HG02759 (cell line): ENCODE data around the gene KCNAB3.
"Not testable (repeated sequence)": the region's sequence is repeated elsewhere in the genome, so short reads cannot be mapped to it uniquely, and the experiment has no call there.

Source experiments
- ATAC-seq: cut with Tn5 transposase; IDR thresholded peaks from one replicate; pipeline ENCODE4 v1.9.1; 2021; ENCODE audit warnings: mild to moderate bottlenecking, moderate library complexity; ENCODE audit not compliant: unreplicated experiment

KCNAB3 gene

DNA sequence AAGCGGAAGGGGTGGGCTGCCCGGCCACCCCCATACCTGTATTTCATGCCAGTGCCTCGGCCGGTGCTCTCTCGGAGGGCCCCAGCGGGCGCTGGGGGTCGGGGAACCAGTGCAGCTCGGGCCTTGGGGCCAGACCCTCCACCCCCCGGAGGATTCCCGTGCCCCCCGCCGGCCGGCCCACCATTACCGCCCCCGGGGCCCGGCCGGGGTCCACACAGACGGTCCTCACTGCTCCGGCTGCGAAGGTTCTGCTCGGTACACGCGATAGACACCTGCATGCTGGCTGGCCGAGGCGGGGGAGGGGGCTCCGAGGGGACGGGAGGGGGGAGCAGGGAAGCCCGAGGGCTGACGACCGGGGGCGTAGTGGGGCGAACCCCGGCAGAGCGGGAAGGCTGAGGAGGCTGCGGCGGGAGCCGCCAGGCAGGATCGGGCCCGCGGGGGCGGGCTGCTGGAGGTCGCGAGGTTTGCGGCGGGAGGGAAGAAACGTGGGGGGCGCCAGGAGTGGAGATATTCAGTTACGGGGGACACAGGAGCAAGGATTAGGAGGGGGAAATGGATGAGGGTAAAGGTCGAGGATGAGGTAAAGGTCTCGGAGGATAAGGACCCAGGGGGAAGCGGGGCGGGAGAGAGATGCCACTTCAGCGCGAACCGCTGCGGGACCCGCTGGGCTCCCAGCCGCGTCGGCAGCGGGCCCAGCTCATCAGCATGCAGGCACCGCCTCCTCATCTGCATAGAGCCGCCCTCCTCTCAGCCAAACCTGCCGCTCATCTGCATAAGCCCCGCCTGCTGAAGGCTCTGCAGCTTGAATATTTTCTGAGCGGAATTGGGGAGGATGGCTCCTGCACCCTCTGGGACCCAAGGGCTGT is at the start of gene KCNAB3:
Gene KCNAB3 (minus strand): TSS at position 699 of the 866 bp plus-strand sequence. CDS start 421 bp downstream, at position 278.
- ATAC-seq: no peak

DNA sequence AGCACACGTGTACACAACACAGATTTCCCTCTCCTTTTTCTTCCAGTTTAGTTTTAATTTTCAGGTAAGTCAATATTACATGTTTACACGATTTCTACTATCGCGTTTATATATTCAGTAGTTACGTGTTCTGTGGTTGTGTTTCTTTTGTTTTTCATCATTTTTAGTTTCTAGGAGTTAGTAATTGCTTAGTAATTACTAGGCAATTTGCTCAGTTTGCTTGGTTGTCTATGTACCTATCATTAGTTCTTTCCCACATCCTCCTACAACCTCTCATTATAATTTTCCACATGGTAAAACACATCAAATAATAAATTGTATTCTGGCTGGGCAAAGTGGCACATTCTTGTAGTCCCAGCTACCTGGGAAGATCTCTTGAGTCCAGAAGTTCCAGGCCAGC is 48.1 kb upstream of the KCNAB3 start:
- no peak for ATAC-seq

DNA sequence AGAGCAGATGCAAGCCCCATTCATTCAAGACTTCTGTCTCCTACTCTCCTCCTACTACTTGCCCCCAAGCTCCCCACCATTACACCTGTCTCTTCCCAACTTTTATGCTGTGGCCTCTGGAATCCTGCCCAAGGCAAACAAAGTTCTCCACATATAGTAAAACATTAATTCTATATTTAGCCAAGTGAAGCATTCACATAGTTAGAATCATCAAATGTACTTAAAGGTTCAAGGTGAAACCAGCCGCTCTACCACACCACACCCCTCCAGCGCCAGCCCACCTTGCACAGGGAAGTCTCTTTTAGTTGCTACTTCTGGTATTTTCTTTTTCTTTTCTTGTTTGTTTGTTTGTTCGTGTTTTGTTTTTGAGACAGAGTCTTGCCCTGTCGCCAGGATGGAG is 47.4 kb upstream of the KCNAB3 start:
- no peak for ATAC-seq

DNA sequence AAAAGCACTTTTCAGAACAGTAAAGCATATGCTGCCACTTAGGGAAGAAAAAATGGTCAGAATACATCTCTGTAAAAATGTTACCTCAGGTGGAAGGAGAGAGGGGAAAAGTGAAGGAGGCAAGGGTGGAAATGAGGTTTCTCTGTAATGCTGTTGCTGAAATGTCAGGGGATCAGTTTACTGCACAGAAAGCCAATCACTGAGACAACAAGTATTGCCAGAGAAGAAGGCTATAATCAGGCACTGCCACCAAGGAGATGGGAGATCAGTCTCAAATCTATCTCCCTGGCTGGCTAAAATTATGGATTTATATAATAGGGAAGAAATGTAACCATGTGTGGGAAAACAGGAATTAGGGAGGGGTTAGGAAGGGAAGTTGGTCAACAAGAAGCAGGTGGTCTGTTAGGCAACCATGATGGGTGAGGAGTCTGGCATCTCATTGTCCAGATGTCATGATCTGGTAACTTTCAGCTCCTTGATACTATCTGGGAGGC is 45.0 kb upstream of the KCNAB3 start:
- no peak for ATAC-seq

DNA sequence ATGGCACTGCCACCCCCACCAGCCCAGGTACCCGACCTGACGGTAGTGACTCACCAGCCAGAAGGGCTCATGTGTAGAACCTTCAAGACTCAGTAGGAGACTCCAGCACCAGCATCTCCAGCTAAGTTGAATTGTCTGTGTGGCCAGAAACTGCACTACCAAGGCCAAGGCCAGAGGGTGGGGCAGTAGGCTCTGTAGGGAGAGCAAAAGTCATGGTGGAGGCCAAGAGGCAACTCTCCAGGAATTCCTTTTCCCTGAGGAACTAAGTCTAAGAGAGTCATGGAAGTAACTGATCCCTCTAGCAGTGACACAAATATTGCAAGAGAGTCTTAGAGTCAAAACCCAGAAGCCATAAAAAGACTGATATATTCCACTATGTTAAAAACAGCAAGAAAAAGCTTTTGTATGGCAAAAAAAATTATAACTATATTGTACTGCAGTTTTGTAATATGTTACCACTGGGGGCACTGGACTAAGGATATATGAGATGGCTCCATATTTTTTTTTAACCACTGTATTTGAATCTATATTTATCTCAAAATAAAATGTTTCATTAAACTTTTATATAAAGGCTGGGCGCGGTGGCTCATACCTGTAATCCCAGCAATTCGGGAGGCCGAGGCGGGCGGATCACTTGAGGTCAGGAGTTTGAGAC is 42.6 kb upstream of the KCNAB3 start:
- ATAC-seq: no peak

DNA sequence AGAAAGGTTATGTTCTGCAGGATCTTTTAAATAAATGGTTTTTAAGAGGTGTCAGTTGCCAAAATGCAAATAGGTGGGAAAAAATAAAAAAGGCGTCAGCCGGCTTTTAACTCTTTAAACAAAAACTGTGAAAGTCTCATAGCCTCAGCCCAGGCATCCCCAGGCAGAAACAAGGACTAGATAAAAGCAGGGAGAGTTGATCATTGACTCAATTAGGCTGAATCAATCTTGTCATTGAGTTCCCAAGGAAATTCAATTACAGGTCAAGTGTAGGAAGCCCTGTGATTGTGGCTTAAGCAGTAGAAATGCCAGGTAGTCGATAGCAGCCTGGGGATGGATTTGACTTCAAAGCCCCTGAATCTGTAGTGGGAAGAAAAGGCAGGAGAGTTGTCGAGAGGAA is 42.0 kb upstream of the KCNAB3 start:
- ATAC-seq: no peak

DNA sequence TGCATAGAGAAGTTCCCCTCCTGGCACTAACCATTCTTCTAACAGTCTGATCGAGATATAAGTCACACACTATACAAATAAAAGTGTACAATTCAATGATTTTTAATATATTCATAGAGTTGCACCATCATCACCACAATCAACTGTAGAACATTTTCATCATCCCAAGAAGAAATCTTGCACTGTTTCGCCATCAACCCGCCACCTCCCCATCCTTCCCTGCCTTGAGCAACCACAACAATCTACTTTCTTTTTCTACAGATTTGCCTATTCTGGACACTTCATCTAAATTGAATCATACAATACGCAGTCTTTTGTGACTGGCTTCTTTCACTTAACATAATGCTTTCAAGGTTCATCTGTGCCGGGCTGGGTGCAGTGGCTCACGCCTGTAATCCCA is 39.8 kb upstream of the KCNAB3 start:
- no peak for ATAC-seq

DNA sequence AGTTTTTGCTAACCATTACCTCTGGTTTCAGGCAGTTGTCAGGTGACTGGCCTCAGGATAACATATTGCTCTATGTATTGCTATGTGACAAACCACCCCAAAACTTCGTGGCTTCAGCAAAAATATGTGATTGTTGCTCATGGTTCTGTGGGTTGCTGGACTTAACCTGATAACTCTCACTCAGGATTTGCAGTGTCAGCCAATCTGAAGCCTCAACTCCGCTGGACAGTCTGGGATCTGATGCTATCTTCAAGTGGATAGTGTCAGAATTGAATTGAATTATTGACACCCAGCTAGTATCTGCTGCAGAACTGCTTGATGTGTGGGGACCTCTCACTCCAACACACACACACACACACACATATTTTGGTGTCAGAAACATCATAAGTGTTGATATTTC is 38.1 kb upstream of the KCNAB3 start:
- ATAC-seq: no peak

DNA sequence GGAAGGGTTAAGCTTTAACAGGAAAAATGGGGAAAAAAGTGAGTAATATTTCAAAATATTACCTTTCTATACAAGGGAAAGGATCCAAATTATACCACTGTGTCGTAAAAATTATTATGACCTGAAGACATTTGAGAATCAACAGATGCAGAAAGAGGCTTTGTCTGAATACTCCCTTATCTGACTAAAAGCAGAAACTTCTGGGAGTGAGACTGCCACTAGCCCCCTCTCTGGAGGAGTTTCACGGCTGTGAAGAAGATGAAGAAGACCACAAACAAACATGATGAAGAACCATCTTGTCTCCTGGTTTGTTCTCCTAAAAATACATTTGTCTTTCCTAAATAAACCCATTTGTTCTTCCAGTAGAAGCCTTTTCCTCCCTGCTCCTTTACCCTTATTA is 31.8 kb upstream of the KCNAB3 start:
- ATAC-seq: no peak

DNA sequence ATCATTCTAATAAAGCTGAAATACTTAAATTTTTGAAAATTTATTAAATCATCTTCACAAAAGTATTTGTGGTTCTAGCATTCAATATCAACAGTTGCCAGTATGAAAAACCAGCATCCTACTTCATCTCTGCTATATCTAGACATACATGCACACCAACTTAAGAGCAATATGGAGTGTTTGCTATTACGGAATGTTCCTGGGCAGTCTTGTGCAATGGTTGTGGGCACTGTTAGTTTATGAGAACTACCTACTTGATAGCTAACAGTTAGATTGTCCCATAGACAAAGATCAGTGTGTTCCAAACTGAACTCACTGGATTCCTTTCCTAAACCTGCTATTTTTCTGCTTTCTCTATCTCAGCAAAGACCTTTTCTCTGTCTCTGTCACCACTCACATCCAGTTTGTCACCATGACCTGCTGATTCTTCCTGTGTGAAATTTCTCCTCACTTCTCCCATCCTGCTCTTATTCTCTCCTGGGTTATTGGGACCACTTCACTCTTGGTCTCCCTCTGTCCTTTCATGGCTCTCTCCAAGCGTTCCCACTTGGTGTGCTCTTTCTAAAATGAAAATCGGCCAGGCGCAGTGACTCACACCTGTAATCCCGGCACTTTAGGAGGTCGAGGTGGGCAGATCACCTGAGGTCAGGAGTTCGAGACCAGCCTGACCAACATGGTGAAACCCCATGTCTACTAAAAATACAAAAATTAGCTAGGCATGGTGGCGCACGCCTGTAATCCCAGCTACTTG is 30.0 kb upstream of the KCNAB3 start:
- no peak for ATAC-seq

DNA sequence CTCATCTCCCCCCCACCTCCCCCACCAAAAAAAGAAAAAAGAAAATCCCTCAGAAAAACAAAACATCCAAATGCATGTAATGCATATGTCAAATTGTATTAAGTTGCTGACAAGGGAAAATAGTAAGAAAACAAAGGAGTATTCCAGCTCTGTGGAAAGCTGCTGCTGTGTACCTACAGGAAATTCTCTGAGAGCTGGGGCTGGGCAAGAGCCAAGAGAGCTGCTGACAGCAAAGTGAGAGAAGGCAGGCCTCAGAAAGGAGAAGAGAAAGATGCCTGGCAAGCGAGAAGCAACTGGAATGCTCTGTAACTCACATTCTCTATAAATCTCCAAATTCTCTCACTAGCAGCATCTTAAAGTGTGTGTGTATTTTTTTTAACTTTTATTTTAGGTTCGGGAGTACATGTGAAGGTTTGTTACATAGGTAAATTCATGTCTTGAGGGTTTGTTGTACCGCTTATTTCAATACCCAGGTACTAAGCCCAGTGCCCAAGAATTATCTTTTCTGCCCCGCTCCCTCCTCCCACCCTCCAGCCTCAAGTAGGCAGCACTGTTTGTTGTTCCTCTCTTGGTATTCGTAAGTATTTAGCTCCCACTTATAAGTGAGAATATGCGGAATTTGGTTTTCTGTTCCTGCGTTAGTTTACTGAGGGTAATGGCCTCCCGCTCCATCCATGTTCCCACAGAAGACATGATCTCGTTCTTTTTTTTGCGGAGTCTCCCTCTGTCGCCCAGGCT is 26.7 kb upstream of the KCNAB3 start:
- no peak for ATAC-seq

DNA sequence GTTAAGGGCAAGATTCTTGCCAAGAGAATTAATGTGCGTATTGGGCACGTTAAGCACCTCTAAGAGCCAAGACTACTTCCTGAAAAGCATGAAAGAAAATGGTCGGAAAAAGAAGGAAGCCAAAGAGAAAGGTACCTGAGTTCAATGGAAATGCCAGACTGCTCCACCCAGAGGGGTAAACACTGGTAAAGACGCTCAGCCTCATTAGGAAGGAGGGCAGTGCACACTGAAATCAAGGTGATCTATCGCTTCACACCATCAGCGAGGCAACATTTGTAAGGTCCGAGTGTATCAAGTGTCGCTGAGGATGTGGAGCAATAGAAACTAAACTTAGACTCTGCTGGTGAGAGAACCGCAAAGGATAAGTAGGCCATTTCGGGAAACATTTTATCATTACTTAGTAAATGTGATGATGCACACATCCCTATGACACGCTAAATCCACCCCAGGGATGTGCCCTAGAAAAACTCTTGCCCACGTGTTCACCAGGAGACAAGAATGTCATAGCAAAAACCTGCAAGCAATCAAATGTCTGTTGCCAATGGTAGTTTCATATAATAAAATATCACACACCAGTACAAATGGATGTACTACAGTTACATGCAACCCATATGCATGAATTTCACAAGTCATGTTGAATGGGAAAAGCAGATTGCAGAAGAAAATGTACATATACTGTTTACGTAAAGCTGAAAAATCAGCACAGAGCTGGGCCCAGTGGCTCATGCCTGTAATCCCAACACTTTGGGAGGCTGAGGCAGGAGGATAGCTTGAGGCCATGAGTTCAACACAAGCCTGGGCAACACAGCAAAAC is 26.0 kb upstream of the KCNAB3 start:
- no peak for ATAC-seq

DNA sequence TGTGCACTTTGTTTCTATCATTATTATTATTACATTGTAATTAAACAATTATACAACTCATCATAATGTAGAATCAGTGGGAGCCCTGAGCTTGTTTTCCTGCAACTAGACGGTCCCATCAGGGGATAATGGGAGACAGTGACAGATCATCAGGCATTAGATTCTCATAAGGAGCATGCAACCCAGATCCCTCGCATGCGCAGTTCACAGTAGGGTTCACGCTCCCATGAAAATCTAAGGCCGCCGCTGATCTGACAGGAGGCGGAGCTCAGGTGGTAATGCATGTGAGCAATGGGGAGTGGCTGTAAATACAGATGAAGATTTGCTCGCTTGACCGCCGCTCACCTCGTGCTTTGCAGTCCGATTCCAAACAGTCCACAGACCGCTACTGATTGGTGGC is 23.6 kb upstream of the KCNAB3 start:
- not testable (repeated sequence) for ATAC-seq

DNA sequence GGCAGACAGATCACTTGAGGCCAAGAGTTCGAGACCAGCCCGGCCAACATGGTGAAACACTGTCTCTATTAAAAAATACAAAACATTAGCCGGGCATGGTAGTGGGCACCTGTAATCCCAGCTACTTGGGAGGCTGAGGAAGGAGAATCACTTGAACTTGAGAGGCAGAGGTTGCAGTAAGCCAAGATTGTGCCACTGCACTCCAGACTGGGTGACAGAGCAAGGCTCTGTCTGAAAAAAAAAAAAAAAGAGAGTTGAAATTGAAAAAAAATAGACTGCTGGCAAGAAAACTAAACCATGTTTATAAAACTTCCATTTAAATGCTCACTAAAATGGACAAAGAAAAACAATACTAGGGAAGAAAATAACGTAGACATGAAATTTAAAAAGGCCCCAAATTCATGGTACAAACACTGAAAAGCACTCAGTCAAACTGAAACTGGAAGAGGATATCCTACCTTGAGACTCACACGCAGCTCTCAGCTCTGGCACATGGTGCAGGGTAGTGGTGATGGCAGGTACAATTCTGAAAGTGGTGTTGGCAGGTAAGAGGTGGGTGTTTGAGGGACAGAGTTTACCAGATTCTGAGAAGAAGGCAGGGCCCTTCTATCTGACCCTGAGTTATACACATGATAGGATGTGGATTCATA is 21.6 kb upstream of the KCNAB3 start:
- peak; percentile 69 for ATAC-seq

DNA sequence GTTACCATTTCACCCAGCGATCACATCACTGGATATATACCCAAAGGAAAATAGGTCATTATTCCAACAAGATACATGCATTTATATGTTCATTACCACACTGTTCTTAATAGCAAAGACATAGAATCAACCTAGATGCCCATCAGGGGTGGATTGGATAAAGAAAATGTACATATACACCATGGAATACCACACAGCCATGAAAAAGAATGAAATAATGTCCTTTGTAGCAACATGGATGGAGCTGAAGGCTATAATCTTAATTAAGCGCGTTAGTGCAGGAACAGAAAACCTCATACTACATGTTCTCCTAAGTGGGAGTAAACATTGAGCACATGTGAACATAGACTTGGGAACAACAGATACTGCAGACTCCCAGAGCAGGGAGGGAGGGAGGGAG is 20.9 kb upstream of the KCNAB3 start:
- no peak for ATAC-seq

DNA sequence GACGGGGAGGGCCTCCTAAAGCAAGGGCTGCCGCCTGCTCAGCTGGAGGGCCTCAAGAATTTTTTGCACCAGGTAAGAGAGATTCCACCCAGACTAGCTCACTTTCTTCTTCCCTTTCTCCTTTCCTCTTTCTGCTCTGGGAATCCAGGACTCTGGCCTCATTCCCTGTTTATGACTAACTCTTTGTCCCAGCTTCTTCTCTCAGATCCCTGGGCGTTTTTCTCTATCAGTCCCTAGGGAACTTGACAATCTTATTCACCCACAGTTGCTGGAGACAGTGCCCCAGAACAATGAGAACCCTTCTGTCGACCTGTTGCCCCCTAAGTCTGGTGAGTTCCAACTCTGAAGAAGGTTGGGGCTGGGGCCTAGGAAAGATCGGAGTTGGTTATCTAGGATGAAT is 18.0 kb upstream of the KCNAB3 start:
- ATAC-seq: no peak

DNA sequence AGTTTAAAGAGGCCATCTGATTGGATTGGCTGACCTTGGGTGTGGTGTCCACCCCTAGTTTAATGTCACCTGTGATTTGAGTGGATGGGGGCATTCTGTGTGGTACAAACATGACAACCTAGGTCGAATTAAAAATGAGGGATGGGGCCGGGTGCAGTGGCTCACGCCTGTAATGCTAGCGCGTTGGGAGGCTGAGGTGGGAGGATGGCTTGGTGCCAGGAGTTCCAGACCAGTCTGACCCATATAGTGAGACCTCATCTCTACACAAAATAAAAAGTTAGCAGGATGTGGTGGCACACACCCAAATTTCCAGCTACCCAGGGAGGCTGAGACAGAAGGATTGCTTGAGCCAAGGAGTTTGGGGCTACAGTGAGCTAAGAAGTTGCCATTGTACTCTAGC is 16.8 kb upstream of the KCNAB3 start:
- no peak for ATAC-seq

DNA sequence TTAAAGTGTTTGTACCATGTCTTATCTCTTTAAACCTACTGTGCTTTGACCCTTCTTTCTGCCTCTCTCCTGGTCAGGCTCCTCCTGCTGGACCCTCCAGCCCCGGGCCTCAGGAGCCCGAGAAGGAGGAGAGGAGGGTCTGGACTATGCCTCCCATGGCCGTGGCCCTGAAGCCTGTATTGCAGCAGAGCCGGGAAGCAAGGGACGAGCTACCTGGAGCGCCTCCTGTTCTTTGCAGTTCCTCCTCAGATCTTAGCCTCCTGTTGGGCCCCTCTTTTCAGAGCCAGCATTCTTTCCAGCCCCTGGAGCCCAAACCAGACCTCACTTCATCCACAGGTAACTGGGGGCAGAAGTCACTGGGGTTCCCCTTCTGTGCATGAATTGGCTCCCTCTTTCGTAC is 16.0 kb upstream of the KCNAB3 start:
- no peak for ATAC-seq

DNA sequence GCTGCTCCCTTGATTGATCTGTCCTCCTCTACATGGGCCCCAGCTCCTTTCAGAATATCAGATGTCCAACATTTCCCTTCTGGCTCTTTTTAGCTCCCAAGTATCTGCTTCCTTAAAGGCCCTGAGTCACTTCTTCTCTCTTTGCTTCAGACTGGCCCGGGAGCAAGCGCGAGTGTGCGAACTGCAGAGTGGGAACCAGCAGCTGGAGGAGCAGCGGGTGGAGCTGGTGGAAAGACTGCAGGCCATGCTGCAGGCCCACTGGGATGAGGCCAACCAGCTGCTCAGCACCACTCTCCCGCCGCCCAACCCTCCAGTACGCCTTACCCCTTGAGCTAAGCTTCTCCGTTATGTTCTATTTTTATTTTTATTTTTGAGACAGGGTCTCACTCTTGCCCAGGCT is 14.7 kb upstream of the KCNAB3 start:
- no peak for ATAC-seq

DNA sequence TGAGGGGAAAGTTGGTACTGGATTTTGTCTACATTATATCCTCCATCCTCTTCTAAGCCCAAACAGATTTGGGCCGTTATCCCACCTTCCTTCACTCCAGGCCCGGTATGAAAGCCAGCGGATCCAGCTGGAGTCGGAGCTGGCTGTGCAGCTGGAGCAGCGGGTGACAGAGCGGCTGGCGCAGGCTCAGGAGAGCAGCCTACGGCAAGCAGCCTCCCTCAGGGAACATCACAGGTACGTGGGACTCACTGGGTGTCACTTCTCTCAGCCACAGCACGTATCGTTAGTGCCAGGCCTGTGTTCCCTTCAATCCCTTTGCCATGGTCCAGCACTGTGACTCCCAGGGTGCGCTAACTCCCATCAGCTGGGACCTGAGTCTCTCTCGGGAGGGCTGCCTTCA is 13.6 kb upstream of the KCNAB3 start:
- ATAC-seq: no peak
